Measurements from ENCODE around the gene TPM1. TPM values are rescaled to one million over a fixed set of nuclear protein-coding genes. Genes with fewer than 3 reads are reported as not detected.

The TPM1 gene
- total RNA-seq, 1 donor from 2014 or later: 498 TPM

DNA sequence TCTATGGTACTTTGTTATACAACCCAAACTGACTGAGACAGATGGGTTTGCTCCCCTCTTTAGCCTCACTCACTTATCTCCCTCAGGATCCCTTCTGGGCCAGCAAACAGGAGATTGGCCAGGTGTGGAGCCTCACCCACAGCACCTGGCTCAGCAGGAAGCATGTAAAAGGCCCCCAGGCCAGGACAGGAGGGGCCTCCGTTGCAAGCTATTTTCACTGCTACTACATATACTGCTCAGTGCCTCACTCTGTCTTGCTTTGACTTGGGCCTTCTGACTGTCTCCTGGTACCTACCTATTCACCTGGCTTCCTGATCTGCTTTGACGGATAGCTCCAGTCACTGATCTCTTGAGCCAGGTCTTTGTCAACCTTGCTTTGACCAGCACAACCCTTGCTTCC lies 20.4 kb upstream of the TPM1 start:
- Histone ChIP-seq H3K36me3 (no peaks in the 10 kb centered on the region), H3K27me3 (no peaks in the 10 kb centered on the region), H3K4me3 (no peak overlapping the region), H3K27ac (no peak overlapping the region), H3K4me1 (no peaks in the 10 kb centered on the region), H3K9me3 (no peaks in the 10 kb centered on the region)
- intact Hi-C loops (cut with DNase I): no loop called here
- DNase-seq (ENCODE audit: extremely low spot score in 2 of 2): no peak
- TF ChIP-seq POLR2A (IDR thresholded peaks at IDR 0.05): no peak
- no peak for TF ChIP-seq POLR2AphosphoS5 (IDR thresholded peaks at IDR 0.05; ENCODE audit: insufficient read depth in 1 of 2, low read depth in 1 of 2)
- TF ChIP-seq, protein P1, sequence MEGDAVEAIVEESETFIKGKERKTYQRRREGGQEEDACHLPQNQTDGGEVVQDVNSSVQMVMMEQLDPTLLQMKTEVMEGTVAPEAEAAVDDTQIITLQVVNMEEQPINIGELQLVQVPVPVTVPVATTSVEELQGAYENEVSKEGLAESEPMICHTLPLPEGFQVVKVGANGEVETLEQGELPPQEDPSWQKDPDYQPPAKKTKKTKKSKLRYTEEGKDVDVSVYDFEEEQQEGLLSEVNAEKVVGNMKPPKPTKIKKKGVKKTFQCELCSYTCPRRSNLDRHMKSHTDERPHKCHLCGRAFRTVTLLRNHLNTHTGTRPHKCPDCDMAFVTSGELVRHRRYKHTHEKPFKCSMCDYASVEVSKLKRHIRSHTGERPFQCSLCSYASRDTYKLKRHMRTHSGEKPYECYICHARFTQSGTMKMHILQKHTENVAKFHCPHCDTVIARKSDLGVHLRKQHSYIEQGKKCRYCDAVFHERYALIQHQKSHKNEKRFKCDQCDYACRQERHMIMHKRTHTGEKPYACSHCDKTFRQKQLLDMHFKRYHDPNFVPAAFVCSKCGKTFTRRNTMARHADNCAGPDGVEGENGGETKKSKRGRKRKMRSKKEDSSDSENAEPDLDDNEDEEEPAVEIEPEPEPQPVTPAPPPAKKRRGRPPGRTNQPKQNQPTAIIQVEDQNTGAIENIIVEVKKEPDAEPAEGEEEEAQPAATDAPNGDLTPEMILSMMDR (IDR thresholded peaks at IDR 0.05): no peak

- intact Hi-C loops (cut with DNase I): no loop called here
- TF ChIP-seq POLR2A (IDR thresholded peaks at IDR 0.05): no peak
- no peak for TF ChIP-seq POLR2AphosphoS5 (IDR thresholded peaks at IDR 0.05; ENCODE audit: insufficient read depth in 1 of 2, low read depth in 1 of 2)
- TF ChIP-seq, protein P1 (IDR thresholded peaks at IDR 0.05): no peak
- no peaks in the 10 kb centered on the region for H3K27me3 ChIP-seq
Observed at GRCh38 chr15:63022663-63023062, 19.9 kb upstream of the TPM1 start.

DNA sequence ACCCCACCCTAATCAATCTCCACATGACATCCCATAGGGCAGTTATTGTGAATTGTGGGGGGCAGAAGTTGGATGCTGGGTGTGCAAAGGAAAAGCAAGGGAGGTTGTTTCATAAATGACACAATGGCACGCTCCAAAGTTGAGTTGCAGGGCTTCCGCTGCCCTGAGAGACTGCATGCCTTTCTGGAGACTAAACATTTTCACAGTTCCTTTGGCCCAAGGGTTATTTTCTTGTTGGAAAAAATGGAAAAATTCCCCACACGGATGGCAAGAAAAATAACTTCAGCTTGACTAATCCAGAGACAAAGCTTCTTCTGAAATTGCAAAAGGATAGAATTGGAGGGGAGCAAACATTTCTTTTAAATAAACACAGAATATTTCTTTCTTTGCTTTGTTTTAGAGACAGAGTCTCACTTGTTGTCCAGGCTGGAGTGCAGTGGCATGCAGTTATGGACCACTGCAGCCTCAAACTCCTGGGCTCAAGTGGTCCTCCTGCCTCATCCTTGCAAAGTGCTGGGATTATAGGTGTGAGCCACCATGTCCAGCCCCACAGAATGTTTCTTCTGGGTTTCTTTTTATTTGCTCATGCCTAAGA lies 19.1 kb upstream of the TPM1 start:
- Histone ChIP-seq H3K36me3 (no peaks in the 10 kb centered on the region), H3K4me1 (no peaks in the 10 kb centered on the region), H3K9me3 (no peaks in the 10 kb centered on the region), H3K4me3 (no peak overlapping the region), H3K27ac (no peak overlapping the region), H3K27me3 (no peaks in the 10 kb centered on the region)
- no peak for DNase-seq (ENCODE audit: extremely low spot score in 2 of 2)
- TF ChIP-seq, protein P1 (IDR thresholded peaks at IDR 0.05): no peak
- TF ChIP-seq POLR2AphosphoS5 (IDR thresholded peaks at IDR 0.05; ENCODE audit: insufficient read depth in 1 of 2, low read depth in 1 of 2) (no peak), POLR2A (IDR thresholded peaks at IDR 0.05) (no peak)
- intact Hi-C loops (cut with DNase I): no loop called here

More at GRCh38 chr15:63022663-63023062, 19.9 kb upstream of the TPM1 start:
- Histone ChIP-seq H3K27ac (no peak overlapping the region), H3K4me3 (no peak overlapping the region), H3K4me1 (no peaks in the 10 kb centered on the region), H3K36me3 (no peaks in the 10 kb centered on the region), H3K9me3 (no peaks in the 10 kb centered on the region)
- DNase-seq (ENCODE audit: extremely low spot score in 2 of 2): no peak

GRCh38 chr15:63025460-63025859 lies 17.1 kb upstream of the TPM1 start:
- Histone ChIP-seq H3K36me3 (no peaks in the 10 kb centered on the region), H3K4me3 (no peak overlapping the region), H3K27me3 (no peaks in the 10 kb centered on the region), H3K4me1 (no peaks in the 10 kb centered on the region), H3K9me3 (no peaks in the 10 kb centered on the region), H3K27ac (no peak overlapping the region)
- TF ChIP-seq, protein P1 (IDR thresholded peaks at IDR 0.05): no peak
- TF ChIP-seq POLR2AphosphoS5 (IDR thresholded peaks at IDR 0.05; ENCODE audit: insufficient read depth in 1 of 2, low read depth in 1 of 2) (no peak), POLR2A (IDR thresholded peaks at IDR 0.05) (no peak)
- DNase-seq (ENCODE audit: extremely low spot score in 2 of 2): no peak
- intact Hi-C loops (cut with DNase I): no loop called here

- H3K36me3 ChIP-seq: no peaks in the 10 kb centered on the region
- no peaks in the 10 kb centered on the region for H3K4me1 ChIP-seq
- H3K4me3 ChIP-seq: no peak overlapping the region
- no peak for DNase-seq (ENCODE audit: extremely low spot score in 2 of 2)
- H3K9me3 ChIP-seq: no peaks in the 10 kb centered on the region
- intact Hi-C loops (cut with DNase I): no loop called here
- TF ChIP-seq, protein P1 (IDR thresholded peaks at IDR 0.05): no peak
- TF ChIP-seq POLR2AphosphoS5 (IDR thresholded peaks at IDR 0.05; ENCODE audit: insufficient read depth in 1 of 2, low read depth in 1 of 2) (no peak), POLR2A (IDR thresholded peaks at IDR 0.05) (no peak)
- no peak overlapping the region for H3K27ac ChIP-seq
- H3K27me3 ChIP-seq: no peaks in the 10 kb centered on the region
Observed at GRCh38 chr15:63027646-63028045, 14.9 kb upstream of the TPM1 start.

Data from vagina (tissue), 2 donors.